AG10803 (cell line): ENCODE measurements around the gene TTLL11.

Experiments
- DNase-seq: peaks from one replicate; pipeline ENCODE4 v3.0.0; 2010; ENCODE audit warnings: low read depth
- H3K4me3 ChIP-seq: 2 replicates; pipeline ENCODE4 v1.5.1; 2011; ENCODE audit warnings: mild to moderate bottlenecking, low read length, control low read depth
- CTCF ChIP-seq: conservative IDR thresholded peaks from 2 replicates; pipeline ENCODE4 v1.5.1; 2011; ENCODE audit warnings: mild to moderate bottlenecking, low read length, control low read depth, inconsistent platforms

Gene TTLL11

GRCh38 chr9:121825031-121825691, 267.9 kb downstream of the TTLL11 start:
- no peak overlapping the region for H3K4me3 ChIP-seq
- DNase-seq, result peak; percentile 23

DNA sequence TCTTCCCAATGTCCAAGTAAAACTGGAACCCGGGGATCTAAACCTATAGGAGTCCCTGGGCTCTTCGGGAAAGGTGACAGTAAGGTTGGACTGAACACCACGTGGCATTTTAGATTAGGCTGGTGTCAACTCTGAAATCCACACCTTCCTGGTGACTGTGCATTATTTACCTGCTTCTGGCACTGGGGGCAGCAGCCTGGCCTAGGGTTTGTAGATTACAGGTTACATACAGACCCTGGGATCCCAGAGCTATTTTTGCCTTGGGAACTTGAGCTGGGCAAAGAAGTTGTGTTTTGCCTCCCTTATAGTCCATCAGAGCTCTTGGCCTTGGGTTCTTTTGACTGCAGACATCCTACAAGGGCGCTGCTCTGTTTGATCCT, 268.5 kb downstream of the TTLL11 start:
- no peak for TF ChIP-seq CTCF
- H3K4me3 ChIP-seq, result no peak overlapping the region
- DNase-seq, result no peak

More at GRCh38 chr9:121825031-121825691, 267.9 kb downstream of the TTLL11 start:
- no peak for TF ChIP-seq CTCF

GRCh38 chr9:121823451-121824169, 269.5 kb downstream of the TTLL11 start:
- H3K4me3 ChIP-seq, result no peak overlapping the region
- no peak for DNase-seq
- no peak for TF ChIP-seq CTCF

GRCh38 chr9:121822093-121823085, 270.7 kb downstream of the TTLL11 start:
- no peak overlapping the region for H3K4me3 ChIP-seq
- TF ChIP-seq CTCF, result no peak
- DNase-seq, result no peak

- no peak for TF ChIP-seq CTCF
- no peak for DNase-seq
- no peak overlapping the region for H3K4me3 ChIP-seq
Observed at GRCh38 chr9:121821326-121821725, 271.8 kb downstream of the TTLL11 start.

- H3K4me3 ChIP-seq, result no peak overlapping the region
- no peak for TF ChIP-seq CTCF
- no peak for DNase-seq
Observed at GRCh38 chr9:121820286-121821005, 272.7 kb downstream of the TTLL11 start.
